GM18867 (cell line): Measurements from ENCODE around the gene RNF14.

Source experiments
- ATAC-seq: cut with Tn5 transposase; IDR thresholded peaks from one replicate; pipeline ENCODE4 v1.9.1; 2021; ENCODE audit warnings: mild to moderate bottlenecking, moderate library complexity; ENCODE audit not compliant: unreplicated experiment

The RNF14 gene

GRCh38 chr5:141976176-141976575 lies 7.3 kb downstream of the RNF14 start:
- no peak for ATAC-seq

GRCh38 chr5:141978389-141978788 lies 9.5 kb downstream of the RNF14 start:
- ATAC-seq = no peak

GRCh38 chr5:141982626-141983025 lies 13.7 kb downstream of the RNF14 start:
- no peak for ATAC-seq

GRCh38 chr5:141986072-141986471 lies 17.2 kb downstream of the RNF14 start:
- ATAC-seq = no peak

GRCh38 chr5:141989720-141990119 lies 20.8 kb downstream of the RNF14 start:
- no peak for ATAC-seq

GRCh38 chr5:141992349-141992963 lies 23.6 kb downstream of the RNF14 start:
- ATAC-seq = no peak

- no peak for ATAC-seq
Observed at GRCh38 chr5:141994511-141995136, 25.7 kb downstream of the RNF14 start.

- ATAC-seq = no peak
Observed at GRCh38 chr5:141995656-141996055, 26.8 kb downstream of the RNF14 start.

GRCh38 chr5:141997358-141997960 lies 28.6 kb downstream of the RNF14 start:
- ATAC-seq = no peak

GRCh38 chr5:142000173-142000572 lies 31.3 kb downstream of the RNF14 start:
- no peak for ATAC-seq

- ATAC-seq = no peak
Observed at GRCh38 chr5:142000704-142001484, 32.0 kb downstream of the RNF14 start.

- no peak for ATAC-seq
Observed at GRCh38 chr5:142003266-142003800, 34.4 kb downstream of the RNF14 start.

- ATAC-seq = no peak
Observed at GRCh38 chr5:142006363-142007236, 37.7 kb downstream of the RNF14 start.

- ATAC-seq = no peak
Observed at GRCh38 chr5:142007237-142007544, 38.3 kb downstream of the RNF14 start.

- no peak for ATAC-seq
Observed at GRCh38 chr5:142008813-142009212, 39.9 kb downstream of the RNF14 start.

- ATAC-seq = no peak
Observed at GRCh38 chr5:142009886-142010285, 41.0 kb downstream of the RNF14 start.

- no peak for ATAC-seq
Observed at GRCh38 chr5:142011572-142012185, 42.8 kb downstream of the RNF14 start.

- no peak for ATAC-seq
Observed at GRCh38 chr5:142012186-142012785, 43.4 kb downstream of the RNF14 start.

GRCh38 chr5:142012792-142013388 lies 44.0 kb downstream of the RNF14 start, which contains the start of gene GNPDA1:
TSS of gene GNPDA1 (minus strand) at chr5:142013027. CDS start at chr5:142012035, 992 bp downstream.
- peak; percentile 77 for ATAC-seq
